ENCODE measurements around the gene CACNG4.

Gene CACNG4

DNA sequence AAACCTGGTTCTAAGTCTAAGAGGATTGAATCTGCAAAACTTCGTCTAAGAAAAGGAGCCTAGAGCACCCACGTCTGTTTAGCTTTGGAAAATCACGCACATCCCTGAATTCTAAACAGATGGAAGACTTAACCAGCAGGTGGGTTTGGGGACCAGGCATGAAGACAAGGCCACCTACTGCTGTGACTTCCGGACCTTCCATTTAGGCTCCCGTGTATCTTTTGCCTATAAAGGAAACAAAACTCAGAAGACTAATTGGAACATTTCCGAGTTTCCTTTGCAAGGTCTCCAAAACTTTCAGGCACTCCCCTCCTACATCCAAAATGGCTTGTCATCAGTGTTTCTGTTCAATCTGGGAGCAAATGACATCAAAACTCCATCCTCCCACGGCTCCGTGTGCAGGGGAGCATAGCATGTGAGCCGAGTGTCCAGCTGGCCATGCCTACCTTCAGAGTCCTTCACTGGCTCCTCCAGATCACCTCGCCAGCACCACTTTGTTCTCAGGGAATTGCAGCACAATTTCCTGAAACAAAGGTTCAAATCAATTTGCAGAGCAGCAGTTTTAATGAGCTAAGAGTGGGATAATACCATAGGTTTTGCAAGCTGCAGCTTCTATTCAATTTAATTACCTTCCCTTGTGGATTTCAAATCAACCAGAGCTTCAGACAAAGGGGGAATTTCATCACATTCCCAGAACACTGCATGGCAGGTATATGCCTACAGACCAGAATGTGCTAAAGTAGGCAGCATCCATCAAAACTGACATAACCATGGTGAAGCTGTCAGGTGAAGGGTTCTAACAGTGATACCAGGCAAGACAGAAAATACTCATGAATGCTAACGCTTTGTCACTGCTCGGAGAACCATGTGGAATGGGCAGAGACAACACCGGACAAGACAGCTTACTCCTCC lies 103.3 kb downstream of the CACNG4 start:
- DNase-seq, result no peak

DNA sequence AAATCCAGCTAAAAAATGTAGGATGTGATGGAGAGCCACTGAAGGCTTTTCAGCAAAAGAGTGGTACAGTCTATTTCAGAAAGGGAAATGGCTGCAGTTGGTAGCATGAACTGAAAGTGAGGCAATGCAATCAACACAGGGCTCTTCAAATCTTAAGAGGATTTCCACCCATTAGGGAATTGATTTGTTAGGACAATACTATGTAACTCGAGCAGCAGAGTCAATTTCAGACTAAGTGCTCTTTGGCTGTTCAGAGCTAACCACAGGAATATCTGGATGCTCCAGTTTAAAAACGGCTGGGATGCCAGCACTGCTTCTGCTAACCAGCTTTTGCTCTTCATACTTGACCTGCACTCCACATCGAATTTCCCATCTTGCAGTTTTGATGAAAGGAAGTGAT lies 104.5 kb downstream of the CACNG4 start:
- DNase-seq, result no peak

DNA sequence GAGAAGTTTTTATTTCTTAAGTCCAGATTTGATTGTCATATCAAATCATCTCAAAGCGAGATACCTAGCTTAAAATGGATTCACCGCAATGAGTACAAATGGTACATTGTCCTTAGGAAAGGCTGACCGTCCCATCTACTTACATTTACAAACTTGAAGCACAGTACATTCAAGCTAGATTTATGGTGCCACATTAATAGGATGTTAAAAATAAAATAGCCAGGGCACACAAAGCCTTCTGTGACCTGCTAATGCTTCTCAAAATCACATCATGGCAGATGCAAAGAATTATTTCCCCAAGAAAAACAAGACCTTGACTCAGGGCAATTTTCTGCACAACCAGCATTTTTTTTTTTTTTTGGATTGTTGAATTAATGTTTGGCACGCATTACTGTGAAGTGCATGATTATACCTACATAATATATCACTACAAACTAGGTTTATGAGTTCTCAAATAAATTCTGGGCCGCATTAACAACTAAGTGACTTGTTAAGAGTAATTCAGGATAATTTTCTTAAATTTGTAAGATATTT lies 105.2 kb downstream of the CACNG4 start:
- no peak for DNase-seq

DNA sequence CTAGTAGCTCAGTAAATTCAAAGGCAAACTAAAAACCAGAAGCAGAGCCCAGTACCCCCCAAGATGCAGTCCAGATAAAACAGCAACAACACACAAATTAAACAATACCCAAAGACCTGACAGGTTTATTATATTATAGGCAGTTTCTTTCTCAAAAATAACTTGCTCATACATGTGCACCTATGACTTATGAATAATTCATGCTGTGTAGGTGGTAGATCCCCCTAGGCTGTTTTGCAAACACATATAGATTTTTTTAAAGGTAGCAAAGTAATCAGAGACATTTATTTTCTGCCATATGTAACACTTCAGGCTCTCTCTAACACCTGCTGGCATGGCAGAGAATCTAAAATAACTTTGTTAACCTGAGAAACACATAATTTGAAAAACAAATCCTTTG lies 107.1 kb downstream of the CACNG4 start:
- no peak for DNase-seq

DNA sequence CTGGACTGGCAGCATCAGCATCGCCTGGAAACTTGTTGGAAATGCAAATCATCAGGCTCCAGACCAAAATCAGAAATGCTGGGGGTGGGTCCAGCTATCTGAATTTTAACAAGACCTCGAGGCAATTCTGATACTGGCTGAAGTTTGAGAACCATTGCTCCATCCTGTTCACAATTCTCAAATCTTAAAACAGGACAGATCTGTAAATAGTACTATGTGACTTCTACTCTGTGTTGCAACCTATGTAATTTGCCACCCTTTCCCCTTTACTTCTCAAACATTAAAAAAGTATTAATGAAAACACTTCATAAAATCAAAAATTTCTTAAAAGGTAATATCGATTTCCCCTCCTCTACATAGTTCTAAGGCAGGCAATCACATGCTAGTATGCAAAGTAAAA lies 108.4 kb downstream of the CACNG4 start:
- DNase-seq, result no peak

DNA sequence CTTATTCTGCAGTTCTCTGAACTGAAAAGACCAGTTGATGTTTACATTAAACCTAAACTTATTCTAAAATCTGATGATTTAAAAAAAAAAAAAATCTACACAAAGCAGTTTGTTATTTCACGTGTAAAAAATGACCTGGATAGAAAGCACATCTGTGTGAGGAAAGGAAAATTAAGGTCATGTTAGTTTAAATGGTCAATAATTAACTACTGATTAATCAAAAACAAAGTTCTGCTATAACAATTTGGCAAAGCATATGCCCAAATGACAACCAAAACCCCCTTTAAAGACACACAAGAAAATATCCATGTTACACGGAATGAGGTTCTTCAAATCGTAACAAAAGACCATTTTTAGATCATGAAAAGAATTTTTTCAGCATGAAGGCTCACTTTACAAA lies 110.3 kb downstream of the CACNG4 start:
- DNase-seq, result no peak

DNA sequence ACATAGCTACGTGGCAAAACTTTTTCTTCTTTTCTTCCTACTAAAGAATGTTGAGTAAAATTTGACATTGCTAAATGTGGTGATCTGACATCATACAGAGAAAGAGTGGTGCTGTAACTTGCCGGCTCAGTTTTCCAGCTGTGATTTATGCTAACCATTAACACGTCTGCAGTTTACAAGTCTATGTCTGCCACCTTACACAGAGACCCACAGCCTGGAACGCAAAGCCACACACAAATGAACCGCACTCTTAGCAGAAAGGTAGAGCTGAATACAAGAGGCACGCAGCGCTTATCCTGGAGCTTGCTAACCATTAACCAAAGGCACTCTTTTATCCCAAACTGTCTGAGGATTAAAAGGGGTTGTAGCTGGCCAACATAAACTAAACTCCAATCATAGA lies 111.8 kb downstream of the CACNG4 start:
- no peak for DNase-seq

DNA sequence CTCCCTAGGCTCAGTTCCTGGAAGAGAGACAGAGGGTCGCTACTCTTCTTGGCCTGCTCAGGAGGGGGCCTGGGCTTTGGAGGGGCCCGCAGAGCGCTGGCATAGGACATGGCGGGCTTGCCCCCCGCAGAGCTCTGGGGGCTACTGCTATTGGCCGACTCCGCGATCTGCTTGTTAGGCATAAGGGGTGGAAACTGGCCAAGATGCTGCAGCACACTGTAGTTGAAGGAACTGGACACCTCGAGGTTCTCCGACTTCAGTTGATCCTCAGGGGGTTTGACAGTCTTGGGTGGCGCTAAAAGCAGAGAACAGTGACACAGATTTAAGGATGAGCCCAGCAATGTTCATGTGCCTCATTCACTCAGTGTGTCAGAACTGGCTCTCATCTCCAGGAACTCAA lies 113.8 kb downstream of the CACNG4 start:
- no peak for DNase-seq

DNA sequence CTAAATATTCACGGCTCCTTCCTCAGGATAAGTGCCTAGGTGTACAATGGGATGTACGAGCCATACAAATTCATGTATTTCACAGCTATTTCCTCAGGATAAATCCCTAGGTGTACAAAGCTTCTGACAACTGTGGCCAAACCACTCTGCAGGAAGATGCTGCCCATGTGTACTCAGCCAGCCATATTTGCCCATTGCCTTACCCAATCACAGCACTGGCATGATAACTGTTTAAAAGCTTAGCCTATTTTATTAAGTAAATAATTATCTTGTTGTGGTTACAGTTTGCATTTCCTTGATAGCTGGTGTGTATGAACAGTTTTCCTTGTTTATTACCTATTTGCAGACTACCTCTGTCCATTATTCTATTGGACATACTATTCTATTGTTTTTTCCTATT lies 115.0 kb downstream of the CACNG4 start:
- no peak for DNase-seq

DNA sequence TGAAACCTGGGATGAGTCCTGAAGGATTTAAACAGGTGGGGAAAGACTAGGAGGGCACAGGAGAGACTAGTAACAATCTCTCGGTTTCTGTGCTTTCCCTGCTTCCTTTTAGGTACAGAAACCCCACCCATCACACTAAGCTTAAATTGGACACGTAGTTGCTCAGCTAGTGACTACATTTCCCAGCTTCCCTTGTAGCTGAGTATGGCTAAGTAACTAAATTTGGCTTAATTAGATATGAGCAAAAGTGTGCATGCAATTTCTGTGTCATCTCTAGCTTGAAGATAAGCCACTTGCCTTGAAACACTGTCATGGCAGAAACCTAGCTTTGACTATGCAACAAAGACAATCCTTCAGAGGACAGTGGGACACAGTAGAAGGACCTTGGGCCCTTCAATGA lies 116.3 kb downstream of the CACNG4 start:
- DNase-seq, result no peak

DNA sequence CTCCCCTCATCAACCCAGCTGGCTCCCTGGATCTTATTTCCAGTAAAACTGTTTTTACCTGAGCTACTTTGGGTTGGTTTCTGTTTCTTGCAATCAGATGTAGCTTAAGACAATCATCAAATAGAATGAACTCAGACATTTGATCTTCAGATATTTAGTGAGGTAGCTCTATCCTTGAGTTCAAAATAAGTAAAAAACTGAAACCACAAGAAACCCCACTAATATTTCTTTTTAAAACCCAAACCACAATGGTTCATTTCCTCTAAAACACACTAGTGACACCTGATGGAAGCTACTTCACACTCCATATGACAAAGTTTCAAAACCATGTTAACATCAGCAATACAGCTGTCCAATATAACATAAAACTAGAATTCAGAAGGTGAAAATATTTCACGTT lies 117.6 kb downstream of the CACNG4 start:
- DNase-seq, result no peak
